NCI-H345 (cell line): Measurements from ENCODE around the gene GCSAML.
"Not testable (repeated sequence)": the region's sequence is repeated elsewhere in the genome, so short reads cannot be mapped to it uniquely, and the experiment has no call there.

ENCODE experiments used
- DNase-seq: peaks from one replicate; lab custom pipeline; 2025; lab: John Stamatoyannopoulos, UW

GCSAML gene

GRCh38 chr1:247548769-247549182 lies at the start of gene GCSAML:
TSS of gene GCSAML (plus strand) at chr1:247549134. CDS start at chr1:247549192, 58 bp downstream.
- no peak for DNase-seq

- DNase-seq, result no peak
Observed at GRCh38 chr1:247500865-247501264, 48.1 kb upstream of the GCSAML start.

GRCh38 chr1:247506831-247507230 lies 42.1 kb upstream of the GCSAML start:
- no peak for DNase-seq

DNA sequence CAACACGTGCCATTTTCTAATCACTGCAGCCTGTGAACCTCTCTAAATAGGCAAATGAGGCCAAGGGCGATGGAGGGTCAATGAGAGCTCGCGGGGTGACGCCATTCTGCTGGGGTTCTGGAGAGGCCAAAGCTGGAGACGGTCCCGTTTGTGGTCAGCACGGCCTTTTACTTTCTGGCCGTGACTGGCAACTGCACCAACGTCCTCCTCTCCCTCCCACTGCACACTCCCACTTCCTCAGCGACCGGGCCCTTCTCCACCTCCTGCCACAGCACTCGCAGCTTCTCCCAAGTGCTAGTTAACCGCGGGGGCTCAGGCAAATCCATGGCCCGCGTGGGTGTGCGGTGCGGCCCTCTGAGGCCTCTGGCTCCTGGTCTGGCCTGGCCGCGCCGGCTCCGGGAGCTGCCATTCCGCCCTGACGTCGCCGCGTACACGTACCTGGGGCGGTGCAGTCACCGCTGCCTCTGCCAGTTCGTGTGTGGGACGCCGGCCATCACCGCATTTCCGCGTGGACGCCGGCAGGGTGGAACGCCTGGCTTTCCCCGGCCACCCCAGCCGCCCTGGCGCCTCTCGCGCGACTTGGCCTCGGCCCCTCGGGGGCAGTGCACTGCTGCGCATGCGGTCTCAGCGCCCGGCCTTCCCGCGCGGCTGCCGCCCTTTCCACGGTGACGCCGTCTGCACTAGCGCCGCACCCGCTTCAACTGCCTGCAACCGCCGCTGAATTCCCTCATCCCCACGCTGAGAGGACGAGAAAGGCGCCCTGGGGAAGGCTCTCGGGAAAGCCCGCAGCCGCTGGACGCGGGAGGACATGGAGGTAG lies 30.9 kb upstream of the GCSAML start:
- no peak for DNase-seq

DNA sequence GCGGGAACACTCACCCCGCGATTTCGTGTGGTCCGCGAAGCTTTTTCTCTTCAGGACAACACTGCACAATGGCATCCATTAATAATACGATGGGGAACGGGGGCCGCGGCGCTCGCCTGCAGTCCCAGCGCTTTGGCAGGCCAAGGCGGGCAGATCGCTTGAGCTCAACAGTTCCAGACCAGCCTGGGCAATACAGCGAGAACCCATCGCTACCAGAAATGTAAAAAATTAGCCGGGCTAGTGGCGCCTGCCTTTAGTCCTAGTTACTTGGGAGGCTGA lies 30.4 kb upstream of the GCSAML start:
- no peak for DNase-seq

GRCh38 chr1:247521886-247522285 lies 27.0 kb upstream of the GCSAML start:
- DNase-seq, result not testable (repeated sequence)

GRCh38 chr1:247528812-247529474 lies 20.0 kb upstream of the GCSAML start:
- no peak for DNase-seq

DNA sequence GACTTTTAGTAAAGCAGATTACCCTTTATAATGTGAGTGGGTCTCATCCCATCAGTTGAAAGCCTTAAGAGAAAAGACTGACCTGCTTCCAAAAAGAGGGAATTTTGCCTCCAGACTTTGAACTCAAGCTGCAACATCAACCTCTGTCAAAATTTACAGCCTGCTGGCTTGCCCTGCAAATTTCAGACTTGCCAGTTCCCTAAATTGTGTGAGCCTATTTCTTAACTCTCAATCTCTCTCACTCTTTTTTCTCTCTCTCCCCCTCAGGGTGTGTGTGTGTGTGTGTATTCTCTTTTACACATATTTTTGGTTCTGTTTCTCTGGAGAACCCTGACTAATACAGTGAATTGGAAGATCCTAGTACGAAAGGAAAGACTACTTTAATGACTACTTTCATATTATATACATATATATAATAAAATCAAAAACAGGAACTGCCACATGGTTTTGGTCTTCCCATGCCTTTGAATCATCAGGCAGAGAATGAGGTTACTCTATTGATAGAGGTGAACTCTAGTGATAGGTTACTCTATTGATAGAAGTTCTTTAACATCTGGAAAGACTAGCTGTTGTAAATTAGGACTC lies 19.1 kb upstream of the GCSAML start:
- no peak for DNase-seq

DNA sequence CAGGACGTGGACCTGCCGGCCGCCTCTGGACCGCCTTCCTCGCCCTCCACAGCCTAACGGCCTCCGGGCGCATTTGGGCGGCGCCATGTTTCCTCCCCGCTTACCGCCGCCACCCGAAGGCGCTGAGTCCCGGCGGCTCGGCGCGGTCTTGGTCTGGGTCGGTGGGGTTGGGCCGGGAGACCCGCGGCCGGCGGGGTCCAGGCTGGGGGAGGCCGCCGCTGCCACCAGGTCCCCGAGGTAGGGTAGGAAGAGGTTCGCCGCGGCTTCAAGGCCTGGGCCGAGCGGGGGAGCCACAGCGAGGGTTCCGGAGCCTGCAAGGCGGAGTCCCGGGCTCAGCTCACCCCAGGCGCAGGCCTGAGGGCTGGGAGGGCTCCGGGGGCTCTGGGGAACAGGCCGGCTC lies 18.1 kb upstream of the GCSAML start:
- DNase-seq, result no peak

DNA sequence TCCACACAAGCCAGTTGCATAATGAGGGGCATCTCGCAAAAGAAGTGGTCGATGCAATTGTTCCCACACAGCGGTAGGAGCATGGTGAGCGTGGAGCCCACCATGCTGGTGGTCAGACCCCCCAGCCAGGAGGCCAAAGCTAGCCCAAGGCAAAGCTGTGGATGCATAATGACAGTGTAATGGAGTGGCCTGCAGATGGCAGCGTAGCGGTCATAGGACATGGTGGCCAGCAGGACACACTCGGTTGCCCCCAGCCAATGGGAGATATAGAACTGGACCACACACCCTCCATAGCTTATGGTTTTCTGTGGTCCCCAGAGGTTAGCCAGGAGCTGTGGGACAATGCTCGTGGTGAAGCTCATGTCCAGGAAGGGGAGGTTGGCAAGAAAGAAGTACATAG lies 17.0 kb upstream of the GCSAML start:
- no peak for DNase-seq

DNA sequence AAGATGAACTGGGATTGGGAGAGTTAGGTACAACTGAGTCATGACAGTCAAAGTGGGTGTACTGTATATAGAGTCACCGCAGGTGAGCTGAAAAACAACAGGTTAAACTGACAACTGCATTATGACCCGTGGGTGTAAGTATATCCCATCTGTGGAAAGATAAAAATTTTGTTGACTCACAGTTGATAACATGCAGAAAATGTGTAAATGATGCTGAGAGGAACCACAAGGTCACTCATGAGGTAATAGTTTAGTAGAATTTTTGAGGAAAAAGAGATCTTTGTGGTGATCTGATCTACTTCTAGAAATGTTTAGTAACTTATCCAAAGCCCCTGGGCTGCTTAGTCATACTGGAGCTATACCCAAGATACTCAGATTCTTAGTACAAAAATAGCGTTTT lies 13.5 kb upstream of the GCSAML start:
- no peak for DNase-seq

DNA sequence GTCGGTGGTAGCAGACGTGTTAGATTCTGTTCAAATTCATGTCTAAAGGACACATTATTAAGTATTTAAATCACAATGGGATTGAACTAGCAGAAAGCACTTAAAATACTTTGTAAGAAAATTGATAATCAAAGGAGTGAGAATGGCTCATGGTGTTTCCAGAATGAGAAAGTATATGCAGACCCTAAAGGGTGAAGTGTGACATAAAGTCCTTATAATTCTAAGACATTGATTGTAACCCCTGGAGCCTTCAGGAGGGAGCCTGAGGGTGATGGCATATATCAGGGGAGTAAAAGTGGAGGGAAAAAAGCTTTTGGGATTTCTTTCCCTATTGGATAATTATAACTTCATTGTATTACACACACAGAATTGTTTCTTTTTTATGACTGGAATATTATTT lies 12.6 kb upstream of the GCSAML start, which contains the start of gene OR2C3:
OR2C3 (minus strand) TSS at position 101 of the 400 bp plus-strand sequence. CDS start 3,929 bp downstream, outside the sequence.
- DNase-seq, result no peak

GRCh38 chr1:247538561-247538960 lies 10.4 kb upstream of the GCSAML start:
- no peak for DNase-seq

DNA sequence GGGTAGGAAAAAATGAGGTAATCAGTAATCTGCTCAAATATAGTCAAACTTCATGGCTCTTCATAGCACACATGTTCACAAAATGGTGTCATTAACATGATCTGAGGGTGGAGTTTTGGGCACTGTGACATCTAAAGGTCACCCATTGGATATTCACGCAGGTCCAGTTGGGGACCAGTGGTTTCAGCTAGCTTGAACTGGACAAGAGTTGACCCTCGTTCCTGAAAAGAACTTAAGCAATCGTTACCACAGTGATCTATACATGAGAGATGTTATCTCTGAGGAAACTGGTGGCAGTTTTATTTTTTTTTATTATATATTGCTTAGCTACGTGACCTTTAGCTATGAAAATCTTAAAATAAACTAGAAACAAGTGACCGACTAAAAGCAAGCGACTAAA lies 9.7 kb upstream of the GCSAML start:
- no peak for DNase-seq

- no peak for DNase-seq
Observed at GRCh38 chr1:247540581-247540980, 8.4 kb upstream of the GCSAML start.

- no peak for DNase-seq
Observed at GRCh38 chr1:247542811-247543210, 6.1 kb upstream of the GCSAML start.

GRCh38 chr1:247548092-247548491 lies 842 bp upstream of the GCSAML start:
- no peak for DNase-seq

- no peak for DNase-seq
Observed at GRCh38 chr1:247551721-247552120, 2.8 kb downstream of the GCSAML start.

DNA sequence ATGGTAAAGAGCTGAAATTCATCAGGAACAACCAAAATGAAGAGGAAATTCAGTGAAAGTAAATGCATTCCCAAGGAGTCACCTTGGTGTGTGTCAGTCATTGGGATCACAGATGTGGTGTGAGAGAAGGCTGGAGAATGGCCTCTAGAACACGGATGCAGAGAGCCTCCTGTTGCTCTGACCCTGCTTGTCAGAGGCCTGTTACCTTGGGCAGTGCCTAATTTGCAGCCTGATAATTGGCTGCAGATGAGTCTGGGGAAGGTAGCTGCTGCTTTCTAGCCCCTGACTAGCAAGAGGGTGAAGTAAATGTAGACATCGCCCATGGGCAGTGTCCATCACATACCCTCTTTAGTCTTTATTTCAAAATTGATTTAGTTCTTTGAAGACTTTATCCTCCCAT lies 3.3 kb downstream of the GCSAML start:
- DNase-seq, result no peak

GRCh38 chr1:247557926-247558674 lies 9.2 kb downstream of the GCSAML start:
- DNase-seq, result no peak

DNA sequence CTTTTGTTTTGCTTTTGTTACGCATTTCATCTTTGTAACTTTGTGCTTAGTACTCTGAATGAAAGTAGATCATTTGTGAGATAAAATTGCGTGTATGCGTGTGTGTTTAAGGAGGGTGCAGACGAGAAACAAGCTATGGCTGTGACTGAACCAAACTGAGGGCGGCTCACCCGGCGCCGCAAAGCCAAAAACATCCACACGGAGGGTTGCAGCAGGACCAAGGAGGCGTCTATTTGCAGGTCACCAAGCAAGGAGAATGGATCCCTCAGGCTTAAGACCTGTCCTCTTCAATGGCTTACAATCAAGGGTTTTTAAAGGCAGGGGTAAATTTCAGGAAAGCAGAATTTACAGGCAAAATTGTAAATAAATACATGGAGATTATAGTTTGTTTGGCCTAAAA lies 12.8 kb downstream of the GCSAML start:
- DNase-seq, result no peak

GRCh38 chr1:247562198-247562597 lies 13.3 kb downstream of the GCSAML start:
- no peak for DNase-seq

DNA sequence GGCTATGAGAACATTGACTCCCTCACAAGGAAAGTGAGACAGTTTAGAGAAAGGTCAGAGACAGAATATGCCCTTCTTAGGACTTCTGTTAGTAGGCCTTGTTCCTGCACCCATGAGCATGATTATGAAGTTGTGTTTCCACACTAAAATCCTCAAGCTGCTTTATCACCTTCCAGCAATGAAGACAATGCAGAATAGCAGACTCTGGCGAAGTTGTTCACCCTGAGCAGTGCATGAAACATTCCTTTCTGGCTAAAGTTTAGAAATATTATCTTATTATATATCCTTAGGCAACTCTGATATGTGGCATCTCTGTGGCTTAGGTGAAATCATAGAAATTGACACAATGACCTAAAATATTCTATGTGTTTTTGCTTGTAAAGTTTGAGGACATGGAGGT lies 25.3 kb downstream of the GCSAML start:
- DNase-seq, result no peak
